Panc1 (cell line): Measurements from ENCODE around the gene GOLGA8Q. TPM values are rescaled to one million over a fixed set of nuclear protein-coding genes. Genes with fewer than 3 reads are reported as not detected.
"Not testable (repeated sequence)": the region's sequence is repeated elsewhere in the genome, so short reads cannot be mapped to it uniquely, and the experiment has no call there.

ENCODE experiments used
- ATAC-seq: fragments of 200-7000 bp; cut with Tn5 transposase; 2 replicates; pipeline ENCODE4 v1.9.1; 2020; ENCODE audit warnings: mild to moderate bottlenecking, moderate library complexity
- BruUV-seq: library from RNA; stranded (reverse); fragments of 400-500 nt; replicated peaks from 2 replicates; lab custom pipeline; 2021; lab: Mats Ljungman, UMichigan
- CTCF ChIA-PET: fragments of 300-600 bp; sonication (Branson Sonifier 250); formaldehyde crosslinking; loops from one replicate; lab custom pipeline; 2022; ENCODE audit warnings: antibody characterized with exemption; lab: Charles Lee
- POLR2A ChIA-PET: fragments of 300-600 bp; sonication (Branson Sonifier 250); formaldehyde crosslinking; loops from one replicate; lab custom pipeline; 2022; ENCODE audit warnings: antibody characterized with exemption; lab: Charles Lee
- DNase-seq: peaks from one replicate; pipeline ENCODE4 v3.0.0-alpha.2; 2010; ENCODE audit warnings: low read depth, low spot score
- H3K27ac ChIP-seq: 2 replicates; pipeline ENCODE4 v1.5.1; 2011; ENCODE audit warnings: mild to moderate bottlenecking, low read length, inconsistent platforms
- H3K27me3 ChIP-seq: fragments of 200-500 bp; sonication (Bioruptor generic); 2 replicates; pipeline ENCODE4 v1.6.0; 2014; ENCODE audit warnings: low read length, inconsistent platforms; ENCODE audit not compliant: control insufficient read depth, insufficient read depth
- H3K36me3 ChIP-seq: fragments of 200-500 bp; sonication (Bioruptor generic); 2 replicates; pipeline ENCODE4 v1.5.1; 2014; ENCODE audit warnings: inconsistent platforms, mild to moderate bottlenecking, low read length, moderate library complexity; ENCODE audit not compliant: control insufficient read depth, insufficient read depth
- H3K4me1 ChIP-seq: 2 replicates; pipeline ENCODE4 v1.5.1; 2011; ENCODE audit warnings: inconsistent platforms, mild to moderate bottlenecking, low read length, moderate library complexity; ENCODE audit not compliant: control insufficient read depth, insufficient read depth
- H3K4me3 ChIP-seq, 2 experiments: 2 replicates each; pipeline ENCODE4 v1.5.1; 2011 to 2012; ENCODE audit warnings: low read depth in 2 of 2, low read length in 2 of 2, mild to moderate bottlenecking in 2 of 2, inconsistent platforms in 1 of 2, moderate library complexity in 1 of 2
- H3K9me3 ChIP-seq: fragments of 200-500 bp; sonication (Bioruptor generic); 2 replicates; pipeline ENCODE4 v1.5.1; 2014; ENCODE audit warnings: low read depth, mild to moderate bottlenecking, inconsistent platforms, low read length, moderate library complexity; ENCODE audit not compliant: control insufficient read depth, insufficient read depth
- in situ Hi-C: cut with HindIII; loops from 2 replicates; pipeline ENCODE4 v1.10.0; 2016; ENCODE audit warnings: low sequenced_read_pairs, low pct_unique_long_range_greater_than_20kb
- intact Hi-C: fragments of 100-400 bp; cut with micrococcal nuclease; formaldehyde crosslinking; loops from one replicate; pipeline ENCODE4 v1.10.0; 2022; ENCODE audit not compliant: unreplicated experiment
- total RNA-seq: library from RNA; stranded (reverse); gene quantifications from one replicate; pipeline ENCODE4 v1.2.1, GENCODE V29; 2021; ENCODE audit not compliant: unreplicated experiment
- TF ChIP-seq, protein P1 (sequence below): fragments of 450-650 bp; IDR thresholded peaks from 2 replicates; pipeline ENCODE4 v1.5.1; 2017; ENCODE audit warnings: mild to moderate bottlenecking

GOLGA8Q gene
- total RNA-seq, 1 experiment from 2014 or later, result 1.1 TPM

GRCh38 chr15:30523453-30524243, 28.2 kb upstream of the GOLGA8Q start:
- TF ChIP-seq, protein P1, sequence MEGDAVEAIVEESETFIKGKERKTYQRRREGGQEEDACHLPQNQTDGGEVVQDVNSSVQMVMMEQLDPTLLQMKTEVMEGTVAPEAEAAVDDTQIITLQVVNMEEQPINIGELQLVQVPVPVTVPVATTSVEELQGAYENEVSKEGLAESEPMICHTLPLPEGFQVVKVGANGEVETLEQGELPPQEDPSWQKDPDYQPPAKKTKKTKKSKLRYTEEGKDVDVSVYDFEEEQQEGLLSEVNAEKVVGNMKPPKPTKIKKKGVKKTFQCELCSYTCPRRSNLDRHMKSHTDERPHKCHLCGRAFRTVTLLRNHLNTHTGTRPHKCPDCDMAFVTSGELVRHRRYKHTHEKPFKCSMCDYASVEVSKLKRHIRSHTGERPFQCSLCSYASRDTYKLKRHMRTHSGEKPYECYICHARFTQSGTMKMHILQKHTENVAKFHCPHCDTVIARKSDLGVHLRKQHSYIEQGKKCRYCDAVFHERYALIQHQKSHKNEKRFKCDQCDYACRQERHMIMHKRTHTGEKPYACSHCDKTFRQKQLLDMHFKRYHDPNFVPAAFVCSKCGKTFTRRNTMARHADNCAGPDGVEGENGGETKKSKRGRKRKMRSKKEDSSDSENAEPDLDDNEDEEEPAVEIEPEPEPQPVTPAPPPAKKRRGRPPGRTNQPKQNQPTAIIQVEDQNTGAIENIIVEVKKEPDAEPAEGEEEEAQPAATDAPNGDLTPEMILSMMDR, result 0 out of 2 replicates have a peak, but pooled peaks have one; percentile 8
- CTCF ChIA-PET, intact Hi-C loops, H3K36me3 ChIP-seq, H3K9me3 ChIP-seq, H3K4me3 ChIP-seq, H3K27me3 ChIP-seq, H3K27ac ChIP-seq, DNase-seq, in situ Hi-C loops, ATAC-seq, POLR2A ChIA-PET, H3K4me1 ChIP-seq, BruUV-seq: not testable (repeated sequence)

DNA sequence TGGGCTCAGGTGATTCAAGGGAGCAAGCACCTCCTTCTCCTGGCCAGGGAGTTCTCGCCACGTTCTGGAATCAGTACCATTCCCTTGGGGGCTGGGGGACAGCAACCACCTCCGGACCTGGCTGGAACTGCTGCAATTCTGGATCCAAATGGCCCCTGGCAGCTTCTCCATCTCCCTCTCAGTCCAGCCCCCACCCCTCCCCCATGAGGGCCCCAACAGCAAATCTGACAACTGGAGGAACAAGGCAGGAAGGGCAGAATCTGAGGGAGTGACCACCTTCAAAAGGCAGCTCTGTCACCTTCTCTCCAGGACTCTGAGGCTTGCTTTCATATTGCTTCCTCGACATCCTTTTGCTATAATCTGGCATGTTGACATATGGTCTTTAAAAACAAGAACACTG, 25.9 kb upstream of the GOLGA8Q start:
- POLR2A ChIA-PET, BruUV-seq, H3K9me3 ChIP-seq, H3K27ac ChIP-seq, ATAC-seq, CTCF ChIA-PET, H3K4me3 ChIP-seq, H3K4me1 ChIP-seq, in situ Hi-C loops, DNase-seq, H3K36me3 ChIP-seq, intact Hi-C loops, H3K27me3 ChIP-seq: not testable (repeated sequence)

DNA sequence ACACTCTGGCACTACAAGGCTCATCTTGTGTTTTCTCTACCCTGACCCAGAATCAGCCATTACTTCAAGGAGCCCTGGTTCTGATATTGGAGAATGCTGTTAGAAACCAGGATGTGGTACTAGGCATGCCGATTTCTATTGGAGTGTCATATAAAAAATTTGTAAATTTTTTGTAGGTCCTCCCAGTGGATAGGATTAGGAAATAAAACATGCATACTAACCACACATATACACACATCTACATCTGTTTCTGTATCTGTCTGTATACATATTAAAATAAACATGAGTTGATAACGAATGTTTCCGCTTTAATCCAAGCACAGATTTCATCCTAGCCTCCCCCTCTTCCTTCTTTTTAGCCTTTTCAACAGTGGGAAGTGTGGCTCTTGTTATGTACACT, 22.8 kb upstream of the GOLGA8Q start:
- H3K4me3 ChIP-seq, CTCF ChIA-PET, DNase-seq, H3K36me3 ChIP-seq, BruUV-seq, POLR2A ChIA-PET, H3K4me1 ChIP-seq, in situ Hi-C loops, H3K27ac ChIP-seq, H3K9me3 ChIP-seq, ATAC-seq, H3K27me3 ChIP-seq, intact Hi-C loops: not testable (repeated sequence)

GRCh38 chr15:30566949-30567348, 15.1 kb downstream of the GOLGA8Q start:
- H3K27me3 ChIP-seq, POLR2A ChIA-PET, H3K4me1 ChIP-seq, CTCF ChIA-PET, H3K27ac ChIP-seq, BruUV-seq, intact Hi-C loops, H3K9me3 ChIP-seq, H3K4me3 ChIP-seq, DNase-seq, H3K36me3 ChIP-seq, in situ Hi-C loops: not testable (repeated sequence)
- TF ChIP-seq, protein P1, result peak; percentile 29
- peak; percentile 92 for ATAC-seq

DNA sequence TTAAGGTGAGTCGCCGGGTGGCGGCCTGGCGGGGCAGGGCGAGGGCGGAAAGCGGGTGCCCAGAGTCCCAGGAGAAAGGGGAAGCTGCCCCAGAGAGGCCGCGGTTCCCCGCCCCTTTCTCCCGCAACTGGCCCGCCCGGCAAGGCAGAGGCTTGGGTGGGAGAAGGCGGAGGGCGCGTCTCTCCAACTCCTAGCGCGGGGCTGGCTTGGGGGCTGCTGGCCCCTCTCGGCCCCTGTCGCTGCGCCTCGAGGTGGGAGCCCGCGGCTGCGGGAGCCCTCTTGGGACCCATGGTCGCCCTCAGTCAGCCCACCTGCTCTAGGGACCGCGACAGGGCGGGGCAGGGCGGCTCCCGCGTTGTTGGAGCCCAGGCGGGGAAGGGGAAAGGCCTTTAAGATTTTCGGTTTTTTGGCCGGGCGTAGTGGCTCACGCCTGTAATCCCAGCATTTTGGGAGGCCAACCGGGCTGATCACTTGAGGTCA, 21.2 kb downstream of the GOLGA8Q start:
- H3K27ac ChIP-seq, DNase-seq, intact Hi-C loops, H3K4me1 ChIP-seq, CTCF ChIA-PET, H3K9me3 ChIP-seq, H3K27me3 ChIP-seq, in situ Hi-C loops, POLR2A ChIA-PET, H3K36me3 ChIP-seq: not testable (repeated sequence)
- BruUV-seq, result TSS peak; percentile 94
- H3K4me3 ChIP-seq, result peak overlapping the region; percentile 18 to 29; a peak in 2 of 4 replicates
- peak; percentile 90 for ATAC-seq

- H3K9me3 ChIP-seq, in situ Hi-C loops, intact Hi-C loops, CTCF ChIA-PET, H3K4me1 ChIP-seq, H3K27ac ChIP-seq, H3K36me3 ChIP-seq, H3K27me3 ChIP-seq, DNase-seq, POLR2A ChIA-PET, H3K4me3 ChIP-seq, BruUV-seq: not testable (repeated sequence)
- peak; percentile 63; the same call in 1 of the 2 replicates for ATAC-seq
These were observed 27.6 kb downstream of the GOLGA8Q start for GRCh38 chr15:30579394-30579970.
